Heart right ventricle (tissue), 16 donors: ENCODE results near the gene AAGAB. TPM values are rescaled to one million over a fixed set of nuclear protein-coding genes. Genes with fewer than 3 reads are reported as not detected.

Experiments
- ATAC-seq, 8 donors: fragments of 200-7000 bp; cut with Tn5 transposase; one replicate each; pipeline ENCODE4 v1.9.1; 2020; ENCODE audit warnings: mild to moderate bottlenecking in 8 of 8, moderate library complexity in 8 of 8, moderate number of reproducible peaks in 1 of 8
- DNase-seq, 2 donors: peaks; one replicate each; pipeline ENCODE4 v3.0.0-alpha.2; 2020
- H3K27ac ChIP-seq, 10 donors: fragments of 200-600 bp; sonication (generic) in 2 of 10; one replicate each; pipeline versions ENCODE4 v1.5.0 to v1.8.0; 2020 to 2022; ENCODE audit warnings: mild to moderate bottlenecking in 3 of 10
- H3K27me3 ChIP-seq, 7 donors: fragments of 200-600 bp; one replicate each; pipeline ENCODE4 v1.8.0; 2021 to 2022; ENCODE audit warnings: mild to moderate bottlenecking in 2 of 7
- H3K36me3 ChIP-seq, 9 donors: fragments of 200-600 bp; sonication (generic) in 1 of 9; one replicate each; pipeline versions ENCODE4 v1.5.0 to v1.8.0; 2020 to 2022; ENCODE audit warnings: mild to moderate bottlenecking in 2 of 9
- H3K4me1 ChIP-seq, 9 donors: fragments of 200-600 bp; sonication (generic) in 1 of 9; one replicate each; pipeline versions ENCODE4 v1.5.0 to v1.8.0; 2020 to 2022; ENCODE audit warnings: mild to moderate bottlenecking in 4 of 9
- H3K4me3 ChIP-seq, 10 donors: fragments of 200-600 bp; sonication (generic) in 2 of 10; one replicate each; pipeline versions ENCODE4 v1.5.0 to v1.8.0; 2020 to 2022; ENCODE audit warnings: mild to moderate bottlenecking in 7 of 10, moderate library complexity in 2 of 10
- H3K9me3 ChIP-seq, 11 donors: fragments of 200-600 bp in 10 of 11; sonication (generic) in 2 of 11; one replicate each; pipeline versions ENCODE4 v1.5.0 to v1.8.0; 2013 to 2022; ENCODE audit warnings: mild to moderate bottlenecking in 2 of 11, control low read depth in 1 of 11, moderate library complexity in 1 of 11
- CTCF ChIP-seq, 9 donors: fragments of 200-600 bp; sonication (generic) in 2 of 9; IDR thresholded peaks; one replicate each; pipeline versions ENCODE4 v1.5.0 to v1.8.0; 2021 to 2022; ENCODE audit warnings: antibody characterized with exemption in 9 of 9, mild to moderate bottlenecking in 5 of 9, moderate library complexity in 1 of 9
- WGBS, 2 donors: extraction: QIAGEN DNeasy Blood & Tissue Kit; methylation state at CpG; one replicate each; pipeline ENCODE4 v1.1.7; 2013; ENCODE audit warnings: inconsistent platforms in 1 of 2; 5-methylcytosine and 5-hydroxymethylcytosine counted together
- intact Hi-C, 10 donors: fragments of 100-400 bp; cut with DNase I; formaldehyde crosslinking; loops; one replicate each; pipeline versions ENCODE4 v1.11.1 to v1.14.2; 2022
- polyA plus RNA-seq, 2 donors: library from polyadenylated mRNA; stranded (reverse); fragments of 200-250 nt; gene quantifications; one replicate each; pipeline ENCODE4 v1.2.3, GENCODE V29; 2013
- total RNA-seq, 10 donors: library from RNA; stranded (reverse); fragmentation: NEBNext Ultra II Directional in 3 of 10; extraction: Animal tissue kit (Norgen Biotek cat#: 25700) in 3 of 10; gene quantifications; one replicate each; pipeline versions ENCODE4 v1.2.1 to v1.2.4, GENCODE V29; 2021 to 2023
- donor health status: Arrhythmogenic right ventricular cardiomyopathy.
- donor health status: ischemic (EF 13 %, LVEDD 7.1; RV severe dilation, severe dysfunction).
- donor health status: healthy with polysubstance abuse.
- donor health status: DM: no; HTN: yes; CAD: no.
- donor health status: DM: no; HTN: no; CAD: no.
- donor health status: ischemic (EF 25% LVEDD 6.9; RV normal size, moderate dysfunction).
- donor health status: ischemic (EF 25% LVEDD 5.7; RV mildly dilated, moderate dysfunction).
- donor health status: healthy.
- donor health status: DM: yes; HTN: yes; CAD: no.
- donor health status: Ischemic cardiomyopathy.
- donor health status: ischemic (EF 35%, LVEDD 5.7; RV mildly dilated, moderate dysfunction).
- donor health status: nonischemic (EF 11% LVEDD 7.7; RV severe dilation, severe dysfunction).
- donor health status: DM: yes; HTN: yes; CAD: no.
- donor health status: PGD.
- donor health status: ischemic (EF 29% LVEDD 5.4; RV normal size, mild dysfunction).
- donor health status: nonischemic (EF 23%, LVEDD 6.1; RV moderate dilation, normal function).

Gene AAGAB
- total and polyA plus RNA-seq, 12 donors: 4.3 to 33.4 (median 24.3) TPM

- H3K4me3 ChIP-seq: no peak overlapping the region
- H3K27me3 ChIP-seq: no peaks in the 10 kb centered on the region
- peak overlapping the region; percentile 79 to 95 (median 88) for H3K27ac ChIP-seq
- H3K9me3 ChIP-seq: no peaks in the 10 kb centered on the region
- no peak for TF ChIP-seq CTCF (IDR thresholded peaks at IDR 0.05)
- peaks cover 35 to 70% (median 66%) of the 10 kb centered on the region in 9 donors for H3K4me1 ChIP-seq
- 55 to 60% methylated on average over 8 of the region's 8 CpGs for WGBS, 2 donors
- DNase-seq (peak in 1 of 2 donors; percentile 75), ATAC-seq (peak in 5 of 8 donors; percentile 15 to 37 (median 24))
- intact Hi-C loops: loop anchor here in 6 of 10 donors (5.0 to 10.0 kb wide), 5 partner anchors 66 to 306 kb away; partner anchors contain the start of gene SMAD3 (in 6 of the 6)
- peaks cover 0 to 95% (median 2%) of the 10 kb centered on the region in 9 donors for H3K36me3 ChIP-seq
Observed at GRCh38 chr15:67188551-67189218, 65.8 kb downstream of the AAGAB start.

DNA sequence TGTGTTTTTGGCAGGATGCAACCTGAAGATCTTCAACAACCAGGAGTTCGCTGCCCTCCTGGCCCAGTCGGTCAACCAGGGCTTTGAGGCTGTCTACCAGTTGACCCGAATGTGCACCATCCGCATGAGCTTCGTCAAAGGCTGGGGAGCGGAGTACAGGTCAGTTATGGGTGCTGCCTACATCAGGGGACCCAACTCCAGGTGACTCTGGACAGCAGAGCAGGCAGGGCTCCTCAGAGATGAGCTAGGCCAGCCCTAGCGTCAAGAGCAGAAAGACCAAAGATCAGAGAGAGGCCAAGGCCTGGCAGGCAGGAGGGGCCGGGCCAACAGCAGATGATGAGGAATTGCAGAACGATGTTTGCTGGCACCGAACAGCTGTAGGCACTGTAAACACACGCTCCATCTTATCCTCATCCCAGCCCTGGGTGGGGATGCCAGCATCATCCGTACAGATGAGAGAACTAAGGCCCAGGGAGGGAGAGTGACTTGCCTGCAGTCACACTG lies 67.1 kb downstream of the AAGAB start:
- H3K4me1 ChIP-seq: peaks cover 35 to 66% (median 58%) of the 10 kb centered on the region in 9 donors
- DNase-seq (no peak), ATAC-seq (no peak)
- TF ChIP-seq CTCF (IDR thresholded peaks at IDR 0.05): no peak
- intact Hi-C loops: loop anchor here in 6 of 10 donors (5.0 to 10.0 kb wide), 5 partner anchors 65 to 305 kb away; partner anchors contain the start of gene SMAD3 (in 6 of the 6)
- H3K4me3 ChIP-seq: no peak overlapping the region
- peak overlapping the region in 9 of 10 donors; percentile 79 to 95 (median 89) for H3K27ac ChIP-seq
- no peaks in the 10 kb centered on the region for H3K9me3 ChIP-seq
- peaks cover 0 to 88% (median 2%) of the 10 kb centered on the region in 9 donors for H3K36me3 ChIP-seq
- no peaks in the 10 kb centered on the region for H3K27me3 ChIP-seq
- WGBS, 2 donors: 85 to 89% methylated on average over 12 of the region's 12 CpGs

GRCh38 chr15:67186688-67187087 lies 67.8 kb downstream of the AAGAB start:
- H3K27ac ChIP-seq: peak overlapping the region; percentile 79 to 95 (median 86)
- H3K27me3 ChIP-seq: no peaks in the 10 kb centered on the region
- no peak for DNase-seq
- H3K9me3 ChIP-seq: no peaks in the 10 kb centered on the region
- intact Hi-C loops: loop anchor here in 6 of 10 donors (1.0 to 10.0 kb wide), 6 partner anchors 64 to 304 kb away; partner anchors contain the start of gene SMAD3 (in 6 of the 6)
- H3K4me3 ChIP-seq: no peak overlapping the region
- 32 to 33% methylated on average over 4 of the region's 4 CpGs for WGBS, 2 donors
- H3K36me3 ChIP-seq: peaks cover 0 to 88% (median 7%) of the 10 kb centered on the region in 9 donors
- peaks cover 35 to 66% (median 58%) of the 10 kb centered on the region in 9 donors for H3K4me1 ChIP-seq
- peak in 1 of 8 donors; percentile 0 for ATAC-seq
- no peak for TF ChIP-seq CTCF (IDR thresholded peaks at IDR 0.05)

GRCh38 chr15:67186226-67186649 lies 68.2 kb downstream of the AAGAB start:
- Histone ChIP-seq H3K9me3 (no peaks in the 10 kb centered on the region), H3K4me3 (no peak overlapping the region), H3K27me3 (no peaks in the 10 kb centered on the region), H3K36me3 (peaks cover 0 to 88% (median 7%) of the 10 kb centered on the region in 9 donors), H3K4me1 (peaks cover 35 to 66% (median 58%) of the 10 kb centered on the region in 9 donors), H3K27ac (peak overlapping the region; percentile 79 to 95 (median 86))
- intact Hi-C loops: loop anchor here in 6 of 10 donors (1.0 to 10.0 kb wide), 6 partner anchors 64 to 304 kb away; partner anchors contain the start of gene SMAD3 (in 6 of the 6)
- ATAC-seq: peak; percentile 39 to 68 (median 56)
- peak; percentile 79 to 83 for DNase-seq
- TF ChIP-seq CTCF (IDR thresholded peaks at IDR 0.05): no peak
- 10 to 12% methylated on average over 6 of the region's 6 CpGs for whole genome bisulfite sequencing, 2 donors
